CD4-positive, alpha-beta T cell (primary cell): ENCODE results near the gene METTL9. TPM values are rescaled to one million over a fixed set of nuclear protein-coding genes. Genes with fewer than 3 reads are reported as not detected.

Source experiments
- ATAC-seq: fragments of 200-7000 bp; cut with Tn5 transposase; one replicate; pipeline ENCODE4 v1.10.0; 2022; ENCODE audit warnings: mild to moderate bottlenecking; ENCODE audit not compliant: poor library complexity
- CTCF ChIA-PET: fragments of 350-600 bp; sonication (Branson Sonifier 250); formaldehyde crosslinking; loops from one replicate; lab custom pipeline; 2021; ENCODE audit warnings: antibody characterized with exemption, inconsistent platforms; lab: Charles Lee
- POLR2A ChIA-PET: fragments of 350-600 bp; sonication (Branson Sonifier 250); formaldehyde crosslinking; loops from one replicate; lab custom pipeline; 2021; ENCODE audit warnings: antibody characterized with exemption, inconsistent platforms; lab: Charles Lee
- DNase-seq, 14 experiments: peaks; one replicate each; pipeline ENCODE4 v3.0.0-alpha.2; 2013 to 2020; ENCODE audit warnings: mixed read lengths in 2 of 14
- H3K27ac ChIP-seq, 2 donors: one replicate each; pipeline versions ENCODE4 v1.5.1 to v1.7.0; 2013; ENCODE audit warnings: low read length in 2 of 2, low read depth in 1 of 2, mild to moderate bottlenecking in 1 of 2
- H3K27me3 ChIP-seq, 2 experiments: 1 replicate in 1 of 2; 2 replicates in 1 of 2; pipeline versions ENCODE4 v1.6.1 to v1.7.0; 2013; ENCODE audit warnings: low read length in 2 of 2, control low read depth in 1 of 2, mild to moderate bottlenecking in 1 of 2, moderate library complexity in 1 of 2; ENCODE audit not compliant: insufficient read depth in 2 of 2, control insufficient read depth in 1 of 2
- H3K36me3 ChIP-seq: one replicate; pipeline ENCODE4 v1.6.1; 2013; ENCODE audit warnings: low read length, control low read depth; ENCODE audit not compliant: insufficient read depth
- H3K4me1 ChIP-seq: one replicate; pipeline ENCODE4 v1.6.1; 2013; ENCODE audit warnings: low read length, control low read depth; ENCODE audit not compliant: insufficient read depth
- H3K4me3 ChIP-seq: one replicate; pipeline ENCODE4 v1.5.1; 2013; ENCODE audit warnings: mild to moderate bottlenecking, low read length, moderate library complexity
- H3K9me3 ChIP-seq, 2 experiments: 1 replicate in 1 of 2; 2 replicates in 1 of 2; pipeline versions ENCODE4 v1.6.1 to v1.7.0; 2013; ENCODE audit warnings: low read length in 2 of 2, mild to moderate bottlenecking in 2 of 2, control low read depth in 1 of 2, moderate library complexity in 1 of 2; ENCODE audit not compliant: control insufficient read depth in 1 of 2, insufficient read depth in 1 of 2
- H3K27ac Mint-ChIP-seq: one replicate; pipeline ENCODE4 v1.8.0; 2020; ENCODE audit warnings: mixed read lengths
- H3K27me3 Mint-ChIP-seq: one replicate; pipeline ENCODE4 v1.8.0; 2021; ENCODE audit warnings: mixed read lengths
- H3K36me3 Mint-ChIP-seq: one replicate; pipeline ENCODE4 v1.8.0; 2021; ENCODE audit warnings: low read depth, mixed read lengths
- H3K4me1 Mint-ChIP-seq: one replicate; pipeline ENCODE4 v1.8.0; 2021; ENCODE audit warnings: low read depth, mixed read lengths
- H3K4me3 Mint-ChIP-seq: one replicate; pipeline ENCODE4 v1.8.0; 2020; ENCODE audit warnings: mild to moderate bottlenecking, mixed read lengths
- H3K9me3 Mint-ChIP-seq: one replicate; pipeline ENCODE4 v1.8.0; 2020; ENCODE audit warnings: mixed read lengths
- intact Hi-C, 2 experiments: fragments of 100-400 bp; cut with DNase I in 1 of 2; cut with micrococcal nuclease in 1 of 2; formaldehyde crosslinking; loops; one replicate each; pipeline versions ENCODE4 v1.15.1 to v1.9.0; 2023 to 2025; cut with DNase I, micrococcal nuclease
- total RNA-seq, 174 experiments: library from RNA in 2 of 174; stranded (reverse) in 2 of 174; gene quantifications; one replicate each; pipeline ENCODE4 v1.2.3 and lab custom pipeline; 2021 to 2026
- TF ChIP-seq, protein P1 (sequence below): fragments of 200-600 bp; IDR thresholded peaks from one replicate; pipeline ENCODE4 v1.8.0; 2022; ENCODE audit warnings: antibody characterized with exemption, mild to moderate bottlenecking

METTL9 gene
- total RNA-seq, 2 experiments from 2014 or later = 78.4 to 86.7 TPM

DNA sequence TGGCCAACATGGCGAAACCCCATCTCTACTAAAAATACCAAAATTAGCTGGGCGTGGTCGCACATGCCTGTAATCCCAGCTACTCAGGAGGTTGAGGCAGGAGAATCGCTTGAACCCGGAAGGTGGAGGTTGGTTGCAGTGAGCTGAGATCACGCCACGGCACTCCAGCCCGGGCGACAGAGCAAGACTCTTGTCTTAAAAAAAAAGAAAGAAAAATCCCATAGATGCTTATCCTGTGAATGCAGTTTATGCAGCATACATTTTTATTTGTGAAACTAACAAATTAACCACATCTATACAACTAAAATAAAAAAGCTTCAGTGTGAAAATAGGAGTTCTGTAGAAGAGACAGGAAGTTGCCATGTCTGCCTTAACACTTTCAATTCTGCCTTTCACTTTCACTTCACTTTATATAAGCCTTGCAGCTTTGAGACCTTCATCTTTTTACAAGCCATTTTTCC lies 45.9 kb downstream of the METTL9 start:
- intact Hi-C loops = loop anchor here (1.0 to 10.0 kb wide), 3 partner anchors 46 to 650 kb away; partner anchors contain the start of genes METTL9 (in 1 of the 2) and POLR3E (in 1 of the 2)
- Mint-ChIP-seq H3K27me3 (no peaks in the 10 kb centered on the region), H3K4me3 (peak overlapping the region; percentile 81), H3K27ac (peak overlapping the region; percentile 91), H3K36me3 (peaks cover 4% of the 10 kb centered on the region), H3K9me3 (no peaks in the 10 kb centered on the region), H3K4me1 (peaks cover 58% of the 10 kb centered on the region)
- ChIA-PET CTCF (interaction anchor here (12.8 kb wide), 1 partner anchor 11 kb away, joined by 90 read pairs; no protein-coding TSS in a partner anchor), POLR2A (interaction anchor here (0.7 to 2.3 kb wide), 18 partner anchors 8 to 546 kb away, joined by 3 to 22 read pairs (median 4); partner anchors contain the start of gene METTL9)
- peak; percentile 57 for ATAC-seq
- Histone ChIP-seq H3K27ac (peak overlapping the region; percentile 66 to 82), H3K4me3 (peak overlapping the region; percentile 54), H3K27me3 (no peaks in the 10 kb centered on the region), H3K9me3 (no peaks in the 10 kb centered on the region), H3K4me1 (peaks cover 53% of the 10 kb centered on the region), H3K36me3 (no peaks in the 10 kb centered on the region)
- TF ChIP-seq, protein P1, sequence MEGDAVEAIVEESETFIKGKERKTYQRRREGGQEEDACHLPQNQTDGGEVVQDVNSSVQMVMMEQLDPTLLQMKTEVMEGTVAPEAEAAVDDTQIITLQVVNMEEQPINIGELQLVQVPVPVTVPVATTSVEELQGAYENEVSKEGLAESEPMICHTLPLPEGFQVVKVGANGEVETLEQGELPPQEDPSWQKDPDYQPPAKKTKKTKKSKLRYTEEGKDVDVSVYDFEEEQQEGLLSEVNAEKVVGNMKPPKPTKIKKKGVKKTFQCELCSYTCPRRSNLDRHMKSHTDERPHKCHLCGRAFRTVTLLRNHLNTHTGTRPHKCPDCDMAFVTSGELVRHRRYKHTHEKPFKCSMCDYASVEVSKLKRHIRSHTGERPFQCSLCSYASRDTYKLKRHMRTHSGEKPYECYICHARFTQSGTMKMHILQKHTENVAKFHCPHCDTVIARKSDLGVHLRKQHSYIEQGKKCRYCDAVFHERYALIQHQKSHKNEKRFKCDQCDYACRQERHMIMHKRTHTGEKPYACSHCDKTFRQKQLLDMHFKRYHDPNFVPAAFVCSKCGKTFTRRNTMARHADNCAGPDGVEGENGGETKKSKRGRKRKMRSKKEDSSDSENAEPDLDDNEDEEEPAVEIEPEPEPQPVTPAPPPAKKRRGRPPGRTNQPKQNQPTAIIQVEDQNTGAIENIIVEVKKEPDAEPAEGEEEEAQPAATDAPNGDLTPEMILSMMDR = no peak
- DNase-seq = peak in 10 of 14 experiments; percentile 15 to 89 (median 40)

DNA sequence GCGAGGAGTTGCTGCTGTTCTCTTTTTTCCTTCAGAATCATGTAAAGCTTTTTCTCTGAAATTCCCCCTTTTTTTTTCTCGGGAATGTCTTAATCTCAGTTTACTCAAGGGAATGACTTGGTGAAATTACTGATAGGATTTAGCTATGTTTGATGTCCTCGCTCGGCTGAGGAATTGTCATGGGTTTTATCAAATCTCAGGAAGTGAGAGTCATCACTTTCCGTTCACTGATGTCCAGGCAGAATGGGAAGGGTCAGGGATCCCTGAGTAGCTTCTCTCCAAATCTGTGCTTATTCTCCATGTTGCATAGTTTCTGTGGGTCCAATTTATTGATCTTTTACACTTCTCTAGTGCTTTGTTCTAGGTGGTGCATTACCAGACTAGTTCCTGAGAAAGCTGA lies 46.7 kb downstream of the METTL9 start:
- Mint-ChIP-seq H3K4me3 (peak overlapping the region; percentile 81), H3K36me3 (no peaks in the 10 kb centered on the region), H3K27ac (peak overlapping the region; percentile 91), H3K4me1 (peaks cover 56% of the 10 kb centered on the region), H3K27me3 (no peaks in the 10 kb centered on the region), H3K9me3 (no peaks in the 10 kb centered on the region)
- ChIA-PET POLR2A (interaction anchor here (0.8 to 2.3 kb wide), 13 partner anchors 9 to 545 kb away, joined by 3 to 22 read pairs (median 6); partner anchors contain the start of gene METTL9), CTCF (interaction anchor here (12.8 kb wide), 1 partner anchor 11 kb away, joined by 90 read pairs; no protein-coding TSS in a partner anchor)
- peak in 1 of 14 experiments; percentile 26 for DNase-seq
- Histone ChIP-seq H3K4me3 (peak overlapping the region; percentile 54), H3K27ac (peak overlapping the region; percentile 66 to 82), H3K4me1 (peaks cover 58% of the 10 kb centered on the region), H3K27me3 (no peaks in the 10 kb centered on the region), H3K36me3 (no peaks in the 10 kb centered on the region), H3K9me3 (no peaks in the 10 kb centered on the region)
- no peak for ATAC-seq
- TF ChIP-seq, protein P1 = no peak
- intact Hi-C loops = loop anchor here in 1 of 2 experiments (10.0 kb wide), 1 partner anchor 649 kb away; the partner anchor contains the start of gene POLR3E

DNA sequence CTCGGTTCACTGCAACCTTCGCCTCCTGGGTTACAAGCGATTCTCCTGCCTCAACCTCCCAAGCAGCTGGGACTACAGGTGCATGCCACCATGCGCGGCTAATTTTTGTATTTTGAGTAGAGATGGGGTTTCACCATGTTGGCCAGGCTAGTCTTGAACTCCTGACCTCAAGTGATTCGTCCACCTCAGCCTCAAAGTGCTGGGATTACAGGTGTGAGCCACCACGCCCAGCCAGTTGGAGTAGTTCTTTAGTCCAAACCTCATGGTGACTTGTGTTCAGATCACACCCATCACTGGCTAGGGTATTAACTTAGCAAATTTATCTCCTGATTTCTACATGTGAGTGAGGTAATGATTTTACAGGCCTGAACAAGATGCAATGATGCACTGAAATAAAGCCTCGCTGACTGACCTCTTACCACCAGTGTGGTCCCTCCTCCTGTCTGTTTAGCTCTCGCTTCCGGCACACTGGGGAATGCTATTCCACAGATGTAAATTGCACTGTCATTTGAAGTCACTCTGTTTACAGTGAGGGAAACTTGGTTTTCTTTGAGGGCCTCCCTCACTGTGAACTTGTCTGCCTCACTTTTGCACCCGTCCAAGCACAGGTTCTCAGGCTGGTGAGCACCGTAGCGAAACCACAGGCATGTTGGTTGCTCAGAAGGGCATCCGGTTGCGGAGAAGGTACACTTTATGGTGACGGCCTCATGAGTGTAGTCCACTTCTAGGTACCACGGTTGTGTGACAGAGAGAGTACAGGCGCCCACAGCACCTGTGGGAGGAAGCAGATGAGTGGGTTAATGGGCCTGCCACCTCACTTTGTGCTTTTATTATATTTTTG lies 47.6 kb downstream of the METTL9 start:
- intact Hi-C loops = loop anchor here in 1 of 2 experiments (10.0 kb wide), 1 partner anchor 648 kb away; the partner anchor contains the start of gene POLR3E
- H3K4me3 ChIP-seq = peak overlapping the region; percentile 6

More for the DNA sequence above, 47.6 kb downstream of the METTL9 start:
- POLR2A ChIA-PET = interaction anchor here (0.9 to 2.3 kb wide), 6 partner anchors 11 to 542 kb away, joined by 3 to 16 read pairs (median 6); partner anchors contain the start of gene METTL9
- peak; percentile 50 to 90 (median 68) for DNase-seq
- CTCF ChIA-PET = interaction anchor here (0.6 to 12.8 kb wide), 2 partner anchors 10 to 49 kb away, joined by 3 to 90 read pairs; no protein-coding TSS in a partner anchor
- Mint-ChIP-seq H3K27me3 (no peaks in the 10 kb centered on the region), H3K4me1 (peaks cover 56% of the 10 kb centered on the region), H3K27ac (peak overlapping the region; percentile 91), H3K36me3 (no peaks in the 10 kb centered on the region), H3K4me3 (peak overlapping the region; percentile 75), H3K9me3 (no peaks in the 10 kb centered on the region)
- peak; percentile 79 for ATAC-seq
- Histone ChIP-seq H3K27me3 (no peaks in the 10 kb centered on the region), H3K36me3 (no peaks in the 10 kb centered on the region), H3K9me3 (no peaks in the 10 kb centered on the region), H3K27ac (peak overlapping the region; percentile 66 to 82), H3K4me1 (peaks cover 59% of the 10 kb centered on the region)
- TF ChIP-seq, protein P1 = no peak
